NCI-H2196 treated with DMSO at 0.1 percent for 48 hours (cell line): ENCODE results near the gene L3MBTL4.
"Not testable (repeated sequence)": the region's sequence is repeated elsewhere in the genome, so short reads cannot be mapped to it uniquely, and the experiment has no call there.

ENCODE experiments used
- DNase-seq: peaks from one replicate; lab custom pipeline; 2025; ENCODE audit not compliant: unreplicated experiment; lab: John Stamatoyannopoulos, UW

Gene L3MBTL4

DNA sequence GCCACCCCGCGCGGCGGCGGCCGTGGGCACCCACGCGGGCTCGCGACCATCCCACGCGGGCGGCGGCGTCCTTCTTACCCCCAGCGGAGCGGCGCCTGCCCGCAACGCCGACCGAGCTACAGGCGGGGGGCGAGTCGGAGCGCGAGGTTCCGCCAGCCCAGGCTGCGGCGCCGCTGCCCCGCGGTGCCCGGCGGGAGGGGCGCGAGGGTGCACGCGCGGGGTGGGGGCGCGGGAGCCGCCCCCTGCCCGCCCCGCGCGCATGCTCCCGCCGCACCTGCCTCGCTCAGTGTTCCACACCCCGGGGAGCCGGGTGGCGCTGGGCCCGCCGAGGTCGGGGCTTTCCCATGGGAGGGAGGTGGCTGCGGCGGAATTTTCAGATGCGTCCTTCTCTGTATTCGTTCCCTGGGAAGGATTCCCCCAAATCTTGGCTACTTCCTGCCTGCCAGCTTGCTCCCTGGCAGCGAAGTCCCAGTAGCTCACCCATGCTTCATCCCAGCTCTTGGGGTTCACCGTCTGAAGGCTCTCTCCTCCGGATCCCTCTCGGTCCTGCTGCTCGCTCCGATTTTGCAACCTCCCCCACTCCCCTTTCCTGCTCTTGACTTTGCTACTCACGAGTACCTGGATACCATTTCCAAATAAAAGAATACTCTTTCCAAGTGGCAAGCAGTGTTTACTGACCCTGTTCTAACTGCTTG is at the start of gene L3MBTL4:
Gene L3MBTL4 (minus strand): TSS at position 189 of the 695 bp plus-strand sequence. CDS start 103,286 bp downstream, outside the sequence.
- DNase-seq = no peak

DNA sequence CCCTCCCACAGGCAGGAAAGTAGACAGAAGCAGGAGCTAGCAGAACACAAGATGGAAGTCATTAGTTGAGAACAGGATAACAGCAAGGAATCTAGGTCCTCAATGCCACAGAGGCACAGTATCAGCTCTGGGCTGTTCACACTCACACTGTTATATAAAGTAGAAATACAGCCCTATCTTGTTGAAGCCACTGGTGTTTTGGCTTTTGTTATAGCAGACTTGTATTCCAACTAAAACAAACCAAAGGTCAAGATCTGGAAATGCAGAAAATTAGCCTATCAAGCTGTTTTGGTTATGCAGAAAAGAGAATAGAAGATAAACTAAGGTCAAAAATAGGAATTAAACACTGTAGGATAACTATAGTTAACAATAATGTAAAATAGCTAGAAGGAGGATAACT is 37.5 kb upstream of the L3MBTL4 start:
- no peak for DNase-seq

DNA sequence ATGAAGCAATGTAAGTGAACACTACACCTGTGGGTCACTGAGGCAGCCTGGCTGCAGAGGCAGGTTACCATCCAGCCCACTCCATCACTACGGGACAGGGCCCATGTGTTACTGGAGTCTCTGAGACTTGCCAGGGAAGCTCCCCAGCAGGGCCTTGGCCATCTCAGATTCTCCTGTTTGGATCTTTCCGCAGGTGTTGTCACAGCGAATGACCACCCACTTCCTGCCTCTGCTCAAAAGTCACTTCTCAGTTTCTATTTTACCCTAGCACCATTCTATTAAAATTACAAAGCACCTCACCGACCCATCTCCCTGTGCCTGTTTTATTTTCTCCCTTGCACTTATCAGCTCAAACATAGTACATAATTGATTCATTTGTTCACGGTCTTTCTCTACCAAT is 34.5 kb upstream of the L3MBTL4 start:
- DNase-seq = no peak

DNA sequence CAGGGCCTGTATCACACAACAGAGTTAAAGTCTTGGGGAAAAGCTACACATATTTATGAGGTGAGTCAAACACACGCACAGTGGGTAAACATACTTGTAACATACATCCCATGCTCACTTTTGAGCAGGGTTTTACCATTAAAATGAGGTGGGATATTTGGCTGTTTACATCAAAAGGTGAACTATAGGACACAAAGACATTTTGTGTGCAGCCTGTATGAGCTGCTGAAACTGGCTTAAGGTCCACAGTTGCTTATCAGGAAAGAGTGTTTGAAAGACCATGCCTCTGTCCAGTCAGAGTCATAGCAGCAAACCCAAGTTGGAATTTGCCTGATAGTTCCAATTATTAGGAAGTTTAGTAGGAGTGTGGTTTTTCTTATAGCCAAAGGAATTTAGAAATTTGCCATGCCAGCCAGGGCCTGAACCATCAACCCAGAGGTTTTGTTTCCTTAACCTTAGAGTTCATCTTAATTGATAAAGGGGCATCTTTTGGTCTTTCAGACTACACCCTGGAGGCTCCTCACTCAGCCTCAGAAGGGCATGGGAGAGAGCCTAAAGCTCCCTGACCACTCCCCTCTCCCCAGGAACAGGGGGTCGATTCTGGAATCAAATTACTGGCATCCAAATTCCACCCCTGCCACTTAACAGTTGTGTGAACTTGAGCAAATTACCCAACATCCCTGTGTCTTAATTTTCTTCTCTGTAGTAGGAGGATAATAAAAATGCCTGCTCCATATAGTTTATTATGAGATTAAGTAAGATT is 29.9 kb upstream of the L3MBTL4 start:
- no peak for DNase-seq

DNA sequence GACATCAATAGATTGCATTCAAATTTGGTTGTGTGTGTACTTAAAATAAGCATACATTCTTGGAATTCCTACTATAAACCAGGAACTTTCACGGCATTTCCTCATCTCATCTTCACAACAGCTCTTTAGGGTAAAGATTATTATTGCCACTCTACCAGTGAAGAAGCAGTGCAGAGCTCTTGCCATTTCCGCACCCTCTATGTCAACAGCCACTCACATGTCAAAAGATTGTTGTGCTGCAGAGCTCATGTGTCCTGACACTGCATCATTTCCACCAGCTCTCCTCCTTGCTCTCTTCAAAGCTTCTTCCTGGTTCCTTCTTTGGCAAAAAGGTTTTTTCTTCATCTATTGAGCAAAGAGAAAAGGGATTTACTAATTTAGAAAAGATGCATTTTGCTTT is 26.5 kb upstream of the L3MBTL4 start:
- DNase-seq = no peak

DNA sequence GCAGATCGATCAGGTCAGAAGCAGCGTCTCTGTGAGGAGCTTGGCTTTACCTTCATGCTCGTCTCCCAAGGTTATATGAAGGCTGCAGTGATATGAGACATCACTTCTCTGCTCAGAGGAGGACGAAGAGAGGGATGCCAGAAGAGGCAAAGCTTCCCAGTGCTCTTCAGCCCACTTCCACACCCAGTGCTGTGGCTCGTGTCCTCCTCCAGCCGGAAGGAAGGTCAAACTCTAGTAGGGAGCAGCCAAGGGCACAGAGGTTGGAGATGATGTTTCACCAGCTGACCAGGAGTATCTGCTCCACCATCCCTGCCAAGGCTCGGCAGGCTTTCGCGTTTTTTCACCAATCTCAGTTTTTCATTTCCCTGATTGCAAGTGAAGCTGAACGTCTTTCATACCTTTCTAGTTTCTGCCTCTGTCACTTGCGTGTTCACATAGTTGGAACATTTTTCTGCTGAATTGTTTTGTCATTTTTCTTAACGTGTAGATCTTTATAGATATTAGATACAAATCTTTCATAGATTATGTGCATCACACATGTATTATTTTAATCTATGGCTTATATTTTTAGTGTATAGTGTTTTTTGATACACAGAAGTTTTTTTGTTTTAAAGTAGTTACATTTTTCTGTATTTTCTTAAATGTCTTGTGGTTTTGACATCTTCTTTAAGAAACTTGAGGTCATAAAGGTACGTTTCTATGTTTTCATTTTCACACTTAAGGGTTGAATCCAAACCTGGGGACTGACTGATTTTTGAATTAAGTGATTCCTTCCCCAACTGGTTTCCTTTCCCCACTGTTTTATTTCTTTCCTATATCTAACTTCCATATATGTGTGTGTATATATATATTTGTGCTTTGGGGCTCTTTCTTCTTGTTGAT is 23.5 kb upstream of the L3MBTL4 start:
- DNase-seq = no peak

DNA sequence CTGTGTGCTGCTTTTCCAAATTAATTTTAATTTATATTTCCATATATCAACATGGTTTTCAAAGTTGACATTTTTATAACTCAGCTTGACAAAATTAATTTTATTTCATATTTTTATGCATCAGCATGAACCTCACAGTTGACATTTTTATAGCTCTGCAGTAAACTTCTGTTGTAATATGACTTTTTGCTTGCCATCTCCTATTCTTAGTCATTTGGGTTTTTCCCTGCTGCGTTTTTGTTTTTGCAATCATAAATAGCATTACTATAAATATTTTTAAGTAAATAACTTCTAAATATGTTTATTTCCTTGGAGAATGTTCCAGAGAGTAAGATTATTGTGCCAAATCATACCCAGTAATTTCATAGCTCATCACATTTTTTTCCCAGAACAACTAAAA is 21.0 kb upstream of the L3MBTL4 start:
- no peak for DNase-seq

DNA sequence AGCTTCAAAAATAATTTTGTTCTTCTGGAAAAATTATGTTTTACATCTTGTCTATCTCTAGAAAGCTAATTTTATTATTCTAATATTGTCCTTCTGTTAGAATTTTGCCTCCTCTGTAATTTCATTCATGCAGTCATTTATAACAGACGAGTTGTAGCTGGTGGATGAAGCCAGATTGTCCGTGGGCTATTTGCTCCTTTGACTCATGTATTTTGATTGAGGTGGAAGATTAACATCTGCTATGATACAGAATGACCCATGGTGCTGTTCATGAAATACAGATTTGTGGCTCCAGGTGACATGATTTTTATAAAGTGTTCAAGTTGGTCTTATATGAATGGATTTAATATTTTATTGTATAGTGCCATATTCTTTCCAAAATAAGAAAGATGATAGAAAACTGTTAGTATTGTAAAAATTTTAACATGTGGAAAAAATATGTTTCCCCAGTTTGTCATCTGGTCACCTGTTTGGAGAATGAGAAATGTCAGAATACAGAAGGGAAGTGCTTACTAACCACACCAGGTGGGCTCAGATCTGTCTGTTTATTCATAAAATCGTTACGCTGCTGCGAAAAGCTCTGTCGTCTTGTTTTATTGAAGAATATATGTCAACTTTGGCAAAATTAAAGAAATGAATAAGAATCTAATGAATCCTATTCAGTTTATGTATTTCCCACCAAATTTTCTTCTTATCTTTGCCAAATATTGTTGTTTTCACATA is 20.4 kb upstream of the L3MBTL4 start:
- DNase-seq = no peak

DNA sequence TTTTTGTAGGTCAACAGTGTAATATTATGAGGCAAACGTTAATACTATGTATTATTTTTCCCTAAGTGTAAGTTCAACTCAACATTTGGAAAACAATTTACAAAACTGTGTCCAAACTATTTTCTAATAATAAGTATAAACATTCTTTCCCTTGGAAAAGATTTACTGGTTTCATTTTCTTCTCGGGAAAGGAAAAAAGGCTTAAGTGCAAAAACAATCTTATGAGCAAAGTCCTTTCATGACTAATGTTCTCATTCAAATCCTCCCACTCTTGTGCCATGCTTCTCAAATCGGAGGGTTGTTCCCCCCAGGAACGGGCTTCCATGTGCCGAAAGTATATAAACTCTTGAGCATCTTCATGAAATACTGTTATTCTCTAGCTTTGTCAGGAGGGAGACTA is 19.8 kb upstream of the L3MBTL4 start:
- no peak for DNase-seq

DNA sequence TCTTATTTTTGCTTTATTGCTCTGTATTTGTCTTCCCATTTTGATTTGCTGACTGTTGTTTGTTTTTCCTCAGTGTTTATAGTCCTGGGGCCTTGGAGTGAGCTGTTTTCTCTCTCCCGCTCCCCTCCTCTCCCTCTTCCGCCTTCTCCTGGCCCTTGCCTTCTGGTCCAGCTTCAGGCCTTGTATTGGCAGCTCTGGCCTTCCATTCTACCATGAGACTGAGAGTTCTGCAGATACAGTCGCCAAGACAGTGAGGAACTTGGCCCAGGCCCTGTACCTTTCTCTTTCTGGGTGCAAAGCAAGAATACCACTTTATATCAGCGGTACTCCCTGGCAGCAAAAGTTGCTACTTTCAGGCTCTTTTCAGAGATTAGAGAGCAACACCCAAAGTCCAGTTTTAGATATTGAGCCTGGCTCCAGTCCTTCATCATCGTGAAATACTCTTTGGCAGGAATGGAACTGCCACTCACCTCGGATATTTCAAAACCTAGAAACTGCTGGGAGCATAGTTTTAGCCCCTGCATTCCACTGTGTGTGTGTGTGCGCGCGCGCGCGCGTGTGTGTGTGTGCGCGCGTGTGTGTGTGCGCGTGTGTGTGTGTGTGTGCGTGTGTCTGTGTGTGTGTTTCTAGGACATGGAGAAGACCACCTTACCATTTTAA is 17.1 kb upstream of the L3MBTL4 start:
- DNase-seq = no peak

DNA sequence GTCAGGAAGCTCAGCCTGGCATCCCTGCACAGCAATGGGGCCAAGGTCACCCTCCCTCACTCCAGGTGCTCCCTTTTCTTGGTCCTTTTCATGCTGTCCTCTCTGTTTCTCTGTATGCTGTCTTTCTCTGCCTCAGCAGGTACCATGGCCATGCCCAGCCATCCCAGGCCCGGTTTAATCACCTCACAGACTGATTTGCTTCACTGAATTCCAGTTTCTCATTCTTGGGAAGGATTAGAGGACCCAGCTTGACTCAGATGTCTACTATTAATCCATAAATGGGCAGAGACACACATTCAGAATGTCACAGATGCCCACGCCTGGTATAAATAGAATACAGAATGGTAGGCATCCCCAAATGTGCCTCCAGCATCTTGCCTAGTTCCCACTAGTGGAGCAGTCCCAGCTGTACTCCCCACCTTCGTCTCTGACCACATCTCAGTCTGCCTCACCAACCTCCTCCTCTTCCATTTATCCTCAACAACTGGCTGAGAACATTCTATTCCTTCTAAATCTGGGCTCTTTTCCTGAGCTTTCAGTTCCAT is 14.2 kb upstream of the L3MBTL4 start:
- DNase-seq = no peak

DNA sequence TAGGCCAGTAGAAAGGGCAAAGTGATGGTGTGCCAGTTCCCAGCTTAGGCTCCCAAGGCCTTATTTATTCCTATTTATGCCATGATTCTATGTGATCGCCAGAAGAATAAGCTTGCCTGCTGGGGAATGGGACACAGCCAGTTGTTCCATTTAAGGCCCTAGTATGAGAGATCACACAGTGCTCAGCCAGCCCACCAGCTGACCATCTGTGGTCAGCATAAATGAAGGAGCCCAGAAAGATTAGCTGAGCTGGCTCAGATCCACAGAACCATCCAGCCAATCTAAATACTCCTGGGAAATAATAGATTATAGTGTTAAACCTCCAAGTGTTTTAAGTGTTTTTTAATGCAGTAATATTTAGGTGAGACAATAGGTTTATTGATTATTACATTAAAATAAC is 12.6 kb upstream of the L3MBTL4 start:
- DNase-seq = no peak

DNA sequence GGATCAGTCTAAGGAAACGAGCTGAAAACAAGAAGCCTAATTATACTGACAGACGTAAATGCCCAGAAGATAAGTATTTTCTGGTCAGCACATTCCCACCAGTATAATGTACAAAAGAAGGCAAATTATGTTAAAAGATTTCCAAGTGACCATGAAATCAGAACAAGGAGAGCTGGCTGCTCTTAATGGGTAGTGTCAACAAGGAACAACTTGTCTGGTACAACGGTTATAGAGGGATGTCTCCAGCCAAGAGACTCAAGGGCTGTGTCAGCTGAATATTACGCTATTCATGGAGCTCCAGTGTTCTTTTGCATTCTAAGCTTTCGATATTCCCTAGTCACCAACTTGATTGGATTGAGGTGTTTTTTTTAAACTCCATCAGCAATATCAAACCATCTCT is 8.6 kb upstream of the L3MBTL4 start:
- no peak for DNase-seq

DNA sequence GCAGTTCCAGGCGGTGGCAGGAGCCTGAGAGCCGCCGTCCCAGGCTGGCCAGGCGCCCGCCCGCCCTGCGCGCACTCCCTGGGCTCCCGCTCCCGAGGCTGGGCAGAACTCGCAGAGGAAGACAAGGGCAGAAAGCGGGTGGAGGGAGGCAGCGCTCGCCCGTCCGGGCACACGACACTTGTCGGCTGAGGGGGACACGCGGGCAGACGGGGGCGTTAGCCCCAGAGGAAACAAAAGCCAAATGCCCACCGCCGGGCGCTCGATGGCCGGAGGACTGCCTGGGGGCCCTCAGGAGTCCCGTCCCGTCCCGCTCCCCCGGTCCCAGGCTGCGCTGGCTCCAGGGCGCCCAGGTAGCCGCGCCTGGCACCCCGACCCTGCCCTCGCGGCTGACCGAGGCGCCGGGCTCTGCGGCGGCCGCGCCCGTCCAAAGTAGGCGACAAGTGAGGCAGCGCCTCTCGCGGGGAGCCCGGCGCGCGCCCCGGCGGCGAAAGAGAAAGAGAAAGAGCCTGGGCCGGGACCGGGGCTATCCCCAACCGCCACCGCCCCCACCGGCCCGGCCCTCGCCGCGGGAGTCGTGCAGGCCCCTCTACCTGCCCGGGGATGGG is 491 bp downstream of the L3MBTL4 start:
- DNase-seq = no peak

DNA sequence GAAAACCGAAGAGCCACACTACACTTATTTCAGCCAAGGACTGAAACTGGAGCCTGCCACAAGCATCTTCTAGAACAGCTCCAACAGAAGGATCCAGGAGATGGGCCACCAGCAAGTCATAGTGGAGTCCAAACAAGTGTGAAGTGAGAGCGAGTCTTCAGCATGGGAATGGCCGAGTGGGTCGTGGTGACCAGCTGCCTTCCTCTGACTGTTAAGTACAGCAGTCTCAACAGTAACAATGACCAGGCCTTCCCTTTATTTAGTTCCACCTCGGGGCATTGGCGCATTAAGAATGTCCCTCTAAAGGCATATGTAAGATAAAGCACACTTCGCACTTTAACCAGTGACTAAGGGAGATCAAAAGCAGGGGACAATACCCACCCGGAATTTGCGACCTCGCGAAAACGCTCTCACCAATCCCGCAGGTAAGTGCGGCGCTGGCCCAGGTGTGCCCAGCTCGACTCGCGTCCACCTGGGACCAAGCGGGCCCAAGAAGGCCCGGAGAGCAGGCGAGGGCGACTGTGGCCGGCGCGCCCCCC is 1.1 kb downstream of the L3MBTL4 start:
- DNase-seq = no peak

DNA sequence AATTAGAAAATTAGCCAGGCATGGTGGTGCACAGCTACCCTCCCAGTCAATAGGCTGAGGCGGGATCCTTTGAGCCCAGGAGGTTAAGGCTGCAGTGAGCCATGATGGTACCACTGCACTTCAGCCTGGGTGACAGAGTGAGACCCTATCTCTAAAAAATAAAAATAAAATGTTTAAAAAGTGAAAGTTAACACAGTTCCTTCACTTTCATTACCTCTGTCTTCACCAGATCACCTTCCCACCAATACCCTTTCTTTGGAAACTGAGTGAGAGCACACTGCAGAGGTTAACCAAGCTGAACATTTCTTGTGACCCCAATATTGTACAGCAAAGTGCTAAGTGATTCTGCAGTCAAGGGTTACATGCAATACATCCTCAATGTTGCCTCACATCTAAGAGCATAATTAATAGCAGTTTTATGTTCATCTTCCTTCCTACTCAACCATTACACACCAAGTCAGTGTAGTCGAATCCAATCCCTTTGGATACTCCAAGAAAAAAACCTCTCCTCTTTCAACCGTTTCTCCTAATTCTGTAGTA is 1.7 kb downstream of the L3MBTL4 start:
- DNase-seq = no peak

DNA sequence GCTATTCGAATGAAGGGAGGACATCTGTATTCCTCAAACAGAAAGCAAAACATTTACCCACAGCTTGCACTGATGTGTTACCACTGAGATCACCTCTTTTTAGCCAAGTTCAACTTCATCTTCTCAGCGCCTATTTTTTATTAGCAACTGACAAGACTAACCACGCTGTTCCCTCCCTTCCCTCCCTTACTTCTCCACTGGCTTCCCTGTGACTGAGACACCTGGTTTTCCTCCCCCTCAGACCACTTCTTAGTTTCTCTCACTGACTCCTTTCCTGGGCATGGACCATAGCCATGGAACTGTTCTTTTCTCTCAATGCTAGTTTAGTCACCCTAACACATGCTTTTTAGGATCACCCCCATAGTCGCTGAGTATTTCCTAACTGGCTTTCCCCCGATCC is 3.3 kb downstream of the L3MBTL4 start:
- no peak for DNase-seq

DNA sequence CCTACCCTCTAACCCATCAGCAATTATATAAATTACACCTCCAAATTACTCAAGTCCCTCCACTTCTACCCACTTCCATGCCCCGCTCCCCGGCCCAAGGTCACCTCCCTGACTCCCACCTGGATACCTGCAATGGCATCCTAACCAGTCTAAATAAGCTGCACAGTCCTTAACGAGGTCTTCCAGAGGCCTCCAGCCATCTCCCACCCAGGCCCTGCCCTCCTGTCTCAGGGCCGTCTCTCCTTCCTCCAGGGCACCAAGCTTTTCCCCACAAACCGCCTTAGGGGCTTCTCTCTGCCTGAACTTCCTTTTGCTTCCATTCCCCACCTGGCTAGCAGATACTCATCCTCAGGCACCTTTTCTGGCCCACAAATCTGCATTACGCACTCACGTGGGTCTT is 4.8 kb downstream of the L3MBTL4 start:
- DNase-seq = no peak

DNA sequence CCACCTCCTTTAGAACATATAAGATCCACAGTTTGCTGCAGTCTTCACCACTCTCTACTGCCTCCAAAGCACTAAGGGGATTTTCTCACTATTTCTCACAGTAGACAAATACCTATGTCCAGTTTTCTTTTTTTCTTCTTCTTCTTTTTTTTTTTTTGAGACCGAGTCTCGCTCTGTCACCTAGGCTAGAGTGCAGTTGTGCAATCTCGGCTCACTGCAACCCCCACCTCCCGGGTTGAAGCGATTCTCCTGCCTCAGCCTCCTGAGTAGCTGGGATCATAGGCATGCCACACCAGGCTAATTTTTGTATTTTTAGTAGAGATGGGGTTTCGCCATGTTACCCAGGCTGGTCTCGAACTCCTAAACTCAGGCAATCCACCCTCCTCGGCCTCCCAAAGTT is 6.2 kb downstream of the L3MBTL4 start:
- not testable (repeated sequence) for DNase-seq
